Esophagus squamous epithelium (tissue), 5 donors: ENCODE results near the gene IFT122. TPM values are rescaled to one million over a fixed set of nuclear protein-coding genes. Genes with fewer than 3 reads are reported as not detected.

Experiments used
- DNase-seq: peaks from one replicate; lab custom pipeline; 2025; lab: John Stamatoyannopoulos, UW
- H3K27ac ChIP-seq, 4 donors: fragments of 200-600 bp; sonication (generic); one replicate each; pipeline ENCODE4 v1.5.1; 2016 to 2019; ENCODE audit warnings: mild to moderate bottlenecking in 1 of 4
- H3K27me3 ChIP-seq, 4 donors: fragments of 200-600 bp; sonication (generic); 1 replicate in 3 of 4; 2 replicates in 1 of 4; pipeline versions ENCODE4 v1.5.1 to v1.6.0; 2017 to 2021; ENCODE audit warnings: antibody characterized with exemption in 1 of 4
- H3K36me3 ChIP-seq, 3 donors: fragments of 200-600 bp; sonication (generic); one replicate each; pipeline ENCODE4 v1.5.1; 2016 to 2019
- H3K4me1 ChIP-seq, 3 donors: fragments of 200-600 bp; sonication (generic); one replicate each; pipeline ENCODE4 v1.5.1; 2017 to 2019
- H3K4me3 ChIP-seq, 4 donors: fragments of 200-600 bp; sonication (generic); 1 replicate in 3 of 4; 2 replicates in 1 of 4; pipeline ENCODE4 v1.5.1; 2016 to 2019; ENCODE audit warnings: mild to moderate bottlenecking in 2 of 4, moderate library complexity in 1 of 4
- H3K9me3 ChIP-seq, 3 donors: fragments of 200-600 bp; sonication (generic); one replicate each; pipeline ENCODE4 v1.5.1; 2016 to 2019
- CTCF ChIP-seq, 6 experiments: fragments of 450-650 bp in 4 of 6; fragments of 200-600 bp in 2 of 6; sonication (generic) in 2 of 6; IDR thresholded peaks; one replicate each; pipeline ENCODE4 v1.5.1; 2016 to 2019; ENCODE audit warnings: antibody characterized with exemption in 6 of 6, mild to moderate bottlenecking in 4 of 6, moderate library complexity in 4 of 6
- POLR2A ChIP-seq, 4 donors: fragments of 450-650 bp; IDR thresholded peaks; one replicate each; pipeline ENCODE4 v1.6.1; 2017; ENCODE audit warnings: antibody characterized with exemption in 4 of 4, mild to moderate bottlenecking in 4 of 4, moderate library complexity in 3 of 4
- WGBS, 2 donors: methylation state at CpG; one replicate each; pipeline ENCODE4 v1.1.5; 2018; 5-methylcytosine and 5-hydroxymethylcytosine counted together
- intact Hi-C: fragments of 100-400 bp; cut with DNase I; formaldehyde crosslinking; loops from one replicate; pipeline ENCODE4 v1.15.0; 2022
- total RNA-seq, 4 donors: library from RNA; depleted of rRNA; stranded (reverse); fragments of >200 nt; gene quantifications; one replicate each; pipeline ENCODE4 v1.1.0, GENCODE V29; 2016
- donor health status: DM: yes; HTN: yes; CAD: no.

Gene IFT122
- total RNA-seq, 4 donors from 2014 or later: 6.0 to 26.5 (median 11.5) TPM

GRCh38 chr3:129520960-129521359, 80.9 kb downstream of the IFT122 start:
- H3K27me3 ChIP-seq: no peaks in the 10 kb centered on the region
- peaks cover 0 to 36% (median 0%) of the 10 kb centered on the region in 3 donors for H3K36me3 ChIP-seq
- intact Hi-C loops: no loop called here
- no peaks in the 10 kb centered on the region for H3K4me1 ChIP-seq
- H3K4me3 ChIP-seq: no peak overlapping the region
- no peak overlapping the region for H3K27ac ChIP-seq
- DNase-seq: no peak
- WGBS, 2 donors: 60 to 80% methylated on average over 1 of the region's 4 CpGs
- no peaks in the 10 kb centered on the region for H3K9me3 ChIP-seq
- TF ChIP-seq CTCF (IDR thresholded peaks at IDR 0.05) (no peak), POLR2A (IDR thresholded peaks at IDR 0.05) (no peak)

DNA sequence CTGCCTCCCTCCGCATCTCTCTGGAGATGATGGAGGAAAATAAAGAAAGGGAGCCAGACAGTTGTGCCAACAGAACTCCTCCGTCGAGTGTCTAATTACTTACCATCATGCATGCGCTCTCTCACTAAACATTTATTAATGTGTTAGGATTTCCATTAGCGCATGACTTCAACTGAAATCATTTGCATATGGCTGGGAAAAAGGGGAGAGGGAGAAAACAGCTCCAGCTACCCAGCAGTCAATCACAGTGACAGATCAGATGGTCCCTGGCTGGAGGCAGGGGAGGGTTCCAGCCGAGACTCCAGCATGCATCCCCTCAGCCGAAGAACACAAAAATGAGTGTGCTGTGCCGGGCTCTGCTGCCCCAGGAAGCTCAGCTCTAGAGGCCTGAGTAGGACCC, 81.6 kb downstream of the IFT122 start:
- peaks cover 0 to 31% (median 0%) of the 10 kb centered on the region in 3 donors for H3K36me3 ChIP-seq
- WGBS, 2 donors: 73 to 82% methylated on average over 7 of the region's 8 CpGs
- H3K27me3 ChIP-seq: no peaks in the 10 kb centered on the region
- no peaks in the 10 kb centered on the region for H3K4me1 ChIP-seq
- TF ChIP-seq POLR2A (IDR thresholded peaks at IDR 0.05) (no peak), CTCF (IDR thresholded peaks at IDR 0.05) (no peak)
- intact Hi-C loops: no loop called here
- H3K4me3 ChIP-seq: no peak overlapping the region
- H3K9me3 ChIP-seq: no peaks in the 10 kb centered on the region
- no peak for DNase-seq
- H3K27ac ChIP-seq: no peak overlapping the region

DNA sequence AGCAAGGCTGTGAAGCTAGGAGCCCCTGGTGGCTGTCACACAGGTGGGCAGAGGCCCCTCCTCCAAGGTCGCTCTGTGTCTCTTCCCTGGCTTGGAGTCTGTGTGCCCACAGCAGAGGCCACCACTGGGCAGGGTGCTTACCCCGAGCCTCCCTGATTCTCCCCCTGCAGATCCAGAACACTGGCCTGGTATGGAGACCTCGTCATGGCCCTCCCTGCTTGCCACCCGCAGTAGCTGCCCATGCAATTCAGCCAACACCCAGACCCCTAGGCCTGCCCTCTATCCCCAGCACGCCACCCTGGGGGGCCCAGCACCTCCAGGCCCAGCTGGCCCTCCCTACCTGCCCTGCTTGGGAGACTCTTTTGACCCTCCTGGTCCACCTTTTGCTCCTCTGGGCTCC, 82.9 kb downstream of the IFT122 start:
- Histone ChIP-seq H3K4me3 (no peak overlapping the region), H3K9me3 (no peaks in the 10 kb centered on the region), H3K36me3 (peaks cover 0 to 21% (median 0%) of the 10 kb centered on the region in 3 donors), H3K27me3 (no peaks in the 10 kb centered on the region), H3K27ac (no peak overlapping the region), H3K4me1 (no peaks in the 10 kb centered on the region)
- no peak for DNase-seq
- 70 to 77% methylated on average over 2 to 3 of the region's 5 CpGs for WGBS, 2 donors
- TF ChIP-seq POLR2A (IDR thresholded peaks at IDR 0.05): no peak
- TF ChIP-seq CTCF (IDR thresholded peaks at IDR 0.05): no peak
- intact Hi-C loops: no loop called here

DNA sequence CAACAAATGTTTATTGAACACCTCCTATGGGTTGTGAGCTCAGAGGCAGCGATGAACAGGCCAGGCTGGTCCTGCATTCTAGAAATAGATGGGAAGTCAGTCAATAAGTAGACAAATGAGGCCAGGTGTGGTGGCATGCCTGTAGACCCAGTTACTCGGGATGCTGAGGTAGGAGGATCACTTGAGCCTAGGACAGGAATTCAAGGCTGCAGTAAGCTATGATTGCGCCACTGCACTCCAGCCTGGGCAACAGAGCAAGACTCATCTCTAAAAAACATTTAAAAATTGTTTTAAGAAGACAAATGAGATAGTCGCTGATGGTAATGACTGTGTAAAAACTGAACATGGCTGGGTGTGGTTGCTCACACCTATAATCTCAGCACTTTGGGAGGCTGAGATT, 84.1 kb downstream of the IFT122 start:
- TF ChIP-seq CTCF (IDR thresholded peaks at IDR 0.05): no peak
- no peak for TF ChIP-seq POLR2A (IDR thresholded peaks at IDR 0.05)
- Histone ChIP-seq H3K4me3 (no peak overlapping the region), H3K27me3 (no peaks in the 10 kb centered on the region), H3K27ac (no peak overlapping the region), H3K4me1 (no peaks in the 10 kb centered on the region), H3K36me3 (peaks cover 0 to 9% (median 0%) of the 10 kb centered on the region in 3 donors), H3K9me3 (no peaks in the 10 kb centered on the region)
- intact Hi-C loops: no loop called here
- DNase-seq: no peak
- WGBS, 2 donors: 79 to 83% methylated on average over 3 of the region's 4 CpGs

GRCh38 chr3:129525341-129525968, 85.4 kb downstream of the IFT122 start:
- H3K27ac ChIP-seq: no peak overlapping the region
- TF ChIP-seq CTCF (IDR thresholded peaks at IDR 0.05) (no peak), POLR2A (IDR thresholded peaks at IDR 0.05) (no peak)
- H3K4me1 ChIP-seq: peaks cover 0 to 6% (median 0%) of the 10 kb centered on the region in 3 donors
- DNase-seq: no peak
- intact Hi-C loops: no loop called here
- no peak overlapping the region for H3K4me3 ChIP-seq
- H3K27me3 ChIP-seq: no peaks in the 10 kb centered on the region
- 68 to 69% methylated on average over 7 to 8 of the region's 8 CpGs for WGBS, 2 donors
- H3K36me3 ChIP-seq: no peaks in the 10 kb centered on the region
- no peaks in the 10 kb centered on the region for H3K9me3 ChIP-seq
